ENCODE data around the gene ADGRG3.
"Not testable (repeated sequence)": the region's sequence is repeated elsewhere in the genome, so short reads cannot be mapped to it uniquely, and the experiment has no call there.

The ADGRG3 gene

GRCh38 chr16:57711346-57711745 lies 43.2 kb downstream of the ADGRG3 start:
- H3K4me3 ChIP-seq (replicated peaks; ENCODE audit: insufficient read depth, low read length): no peak overlapping the region
- no peak for TF ChIP-seq POLR2AphosphoS5 (IDR thresholded peaks at IDR 0.05; ENCODE audit: low read depth)
- no peak for TF ChIP-seq CTCF (IDR thresholded peaks at IDR 0.05; ENCODE audit: insufficient read depth, low read length)
- no peak for TF ChIP-seq SPI1 (IDR thresholded peaks at IDR 0.05; ENCODE audit: borderline replicate concordance, low read depth)
- TF ChIP-seq REST (IDR thresholded peaks at IDR 0.05; ENCODE audit: insufficient replicate concordance, low read depth): no peak
- no peak for TF ChIP-seq GABPA (IDR thresholded peaks at IDR 0.05; ENCODE audit: low read depth)
- no peak for DNase-seq (ENCODE audit: low read depth in 1 of 2, low spot score in 1 of 2)

GRCh38 chr16:57711993-57712392 lies 43.9 kb downstream of the ADGRG3 start:
- Histone ChIP-seq H3K4me3 (replicated peaks; ENCODE audit: insufficient read depth, low read length) (no peak overlapping the region), H3K27me3 (ENCODE audit: insufficient read depth, poor library complexity, severe bottlenecking) (no peaks in the 10 kb centered on the region), H3K27ac (replicated peaks) (no peak overlapping the region)
- DNase-seq (ENCODE audit: low read depth in 1 of 2, low spot score in 1 of 2): no peak
- TF ChIP-seq CTCF (IDR thresholded peaks at IDR 0.05; ENCODE audit: insufficient read depth, low read length) (no peak), POLR2AphosphoS5 (IDR thresholded peaks at IDR 0.05; ENCODE audit: low read depth) (no peak), REST (IDR thresholded peaks at IDR 0.05; ENCODE audit: insufficient replicate concordance, low read depth) (no peak), GABPA (IDR thresholded peaks at IDR 0.05; ENCODE audit: low read depth) (no peak), SPI1 (IDR thresholded peaks at IDR 0.05; ENCODE audit: borderline replicate concordance, low read depth) (no peak)

More at GRCh38 chr16:57711346-57711745, 43.2 kb downstream of the ADGRG3 start:
- Histone ChIP-seq H3K27me3 (ENCODE audit: insufficient read depth, poor library complexity, severe bottlenecking) (no peaks in the 10 kb centered on the region), H3K27ac (replicated peaks) (no peak overlapping the region)

DNA sequence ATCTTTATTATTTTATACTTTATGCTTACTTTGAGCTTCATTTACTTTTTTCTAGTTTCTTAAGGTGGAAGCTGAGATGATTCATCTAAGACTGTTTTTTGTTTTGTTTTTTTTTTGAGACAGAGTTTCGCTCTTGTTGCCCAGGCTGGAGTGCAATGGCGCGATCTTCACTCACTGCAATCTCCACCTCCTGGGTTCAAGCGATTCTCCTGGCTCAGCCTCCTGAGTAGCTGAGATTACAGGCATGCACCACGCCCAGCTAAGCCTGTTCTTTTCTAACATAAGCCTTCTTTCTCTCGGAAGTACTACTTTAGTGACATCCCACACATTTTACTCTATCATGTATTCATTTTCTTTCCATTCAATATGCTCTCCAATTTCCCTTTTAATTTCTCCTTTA lies 44.5 kb downstream of the ADGRG3 start:
- not testable (repeated sequence) for H3K27me3 ChIP-seq (ENCODE audit: insufficient read depth, poor library complexity, severe bottlenecking); H3K4me3 ChIP-seq (replicated peaks; ENCODE audit: insufficient read depth, low read length); DNase-seq (ENCODE audit: low read depth in 1 of 2, low spot score in 1 of 2); H3K27ac ChIP-seq (replicated peaks)

- DNase-seq (ENCODE audit: low read depth in 1 of 2, low spot score in 1 of 2): no peak
- H3K27ac ChIP-seq (replicated peaks): no peak overlapping the region
- H3K27me3 ChIP-seq (ENCODE audit: insufficient read depth, poor library complexity, severe bottlenecking): no peaks in the 10 kb centered on the region
- H3K4me3 ChIP-seq (replicated peaks; ENCODE audit: insufficient read depth, low read length): no peak overlapping the region
- TF ChIP-seq CTCF (IDR thresholded peaks at IDR 0.05; ENCODE audit: insufficient read depth, low read length): no peak
- no peak for TF ChIP-seq POLR2AphosphoS5 (IDR thresholded peaks at IDR 0.05; ENCODE audit: low read depth)
- no peak for TF ChIP-seq SPI1 (IDR thresholded peaks at IDR 0.05; ENCODE audit: borderline replicate concordance, low read depth)
- TF ChIP-seq REST (IDR thresholded peaks at IDR 0.05; ENCODE audit: insufficient replicate concordance, low read depth): no peak
- TF ChIP-seq GABPA (IDR thresholded peaks at IDR 0.05; ENCODE audit: low read depth): no peak
Observed at GRCh38 chr16:57713596-57713995, 45.5 kb downstream of the ADGRG3 start.
